HepG2 (cell line): ENCODE measurements around the gene SATB2. TPM values are rescaled to one million over a fixed set of nuclear protein-coding genes. Genes with fewer than 3 reads are reported as not detected.

Experiments
- ATF6 ChIP-seq: sonication (generic); formaldehyde crosslinking; conservative IDR thresholded peaks from 2 replicates; pipeline ENCODE4 v1.4.0; 2020; ENCODE audit warnings: missing genetic modification reagents
- BORCS8-MEF2B ChIP-seq: sonication (generic); formaldehyde crosslinking; IDR thresholded peaks from 2 replicates; pipeline ENCODE4 v1.8.0; 2022; ENCODE audit warnings: mild to moderate bottlenecking, missing genetic modification reagents
- CENPX ChIP-seq: sonication (generic); formaldehyde crosslinking; IDR thresholded peaks from 2 replicates; pipeline ENCODE4 v1.9.0; 2021; ENCODE audit warnings: mild to moderate bottlenecking, missing genetic modification reagents, moderate library complexity
- E2F1 ChIP-seq: sonication (generic); formaldehyde crosslinking; IDR thresholded peaks from 2 replicates; pipeline ENCODE4 v1.5.0; 2020; ENCODE audit warnings: missing genetic modification reagents
- GABPB1 ChIP-seq: IDR thresholded peaks from 2 replicates; pipeline ENCODE4 v1.6.1; 2016; ENCODE audit warnings: mild to moderate bottlenecking, missing genetic modification reagents, moderate library complexity, missing compliant biosample characterization
- GZF1 ChIP-seq: sonication (generic); formaldehyde crosslinking; IDR thresholded peaks from 2 replicates; pipeline ENCODE4 v1.5.1; 2020; ENCODE audit warnings: mild to moderate bottlenecking, missing genetic modification reagents
- MTF2 ChIP-seq: sonication (generic); formaldehyde crosslinking; IDR thresholded peaks from 2 replicates; pipeline ENCODE4 v1.5.0; 2020; ENCODE audit warnings: missing genetic modification reagents, borderline replicate concordance
- ONECUT2 ChIP-seq: sonication (generic); formaldehyde crosslinking; IDR thresholded peaks from 2 replicates; pipeline ENCODE4 v1.4.0; 2020; ENCODE audit warnings: missing genetic modification reagents
- PLRG1 ChIP-seq: fragments of 450-650 bp; conservative IDR thresholded peaks from 2 replicates; pipeline ENCODE4 v1.6.1; 2016
- SIN3A ChIP-seq: IDR thresholded peaks from 2 replicates; pipeline ENCODE4 v1.6.1; 2011; ENCODE audit warnings: low read depth, mild to moderate bottlenecking, control low read depth, low read length, borderline replicate concordance
- TSC22D2 ChIP-seq: sonication (generic); formaldehyde crosslinking; IDR thresholded peaks from 2 replicates; pipeline ENCODE4 v1.5.1; 2020; ENCODE audit warnings: missing genetic modification reagents, mild to moderate bottlenecking, borderline replicate concordance
- ZBTB44 ChIP-seq: sonication (generic); formaldehyde crosslinking; IDR thresholded peaks from 2 replicates; pipeline ENCODE4 v1.4.0; 2020; ENCODE audit warnings: missing genetic modification reagents
- ZFP41 ChIP-seq: sonication (generic); formaldehyde crosslinking; IDR thresholded peaks from 2 replicates; pipeline ENCODE4 v1.4.0; 2020; ENCODE audit warnings: mild to moderate bottlenecking, missing genetic modification reagents, borderline replicate concordance
- ZNF235 ChIP-seq: sonication (generic); formaldehyde crosslinking; IDR thresholded peaks from 2 replicates; pipeline ENCODE4 v1.8.1; 2023; ENCODE audit warnings: mild to moderate bottlenecking, missing genetic modification reagents, borderline replicate concordance
- ZNF543 ChIP-seq: sonication (generic); formaldehyde crosslinking; IDR thresholded peaks from 2 replicates; pipeline ENCODE4 v1.4.0; 2020; ENCODE audit warnings: mild to moderate bottlenecking, missing genetic modification reagents
- ZNF549 ChIP-seq: sonication (generic); formaldehyde crosslinking; IDR thresholded peaks from 2 replicates; pipeline ENCODE4 v1.5.0; 2020; ENCODE audit warnings: missing genetic modification reagents
- ZNF777 ChIP-seq: sonication (generic); formaldehyde crosslinking; IDR thresholded peaks from 2 replicates; pipeline ENCODE4 v1.4.0; 2020; ENCODE audit warnings: missing genetic modification reagents
- polyA plus RNA-seq, 8 experiments: library from polyadenylated mRNA; depleted of rRNA in 3 of 8; stranded (reverse) in 7 of 8; unstranded in 1 of 8; fragments of >200 nt; fragmentation: Illumina TruSeq in 4 of 8; extraction: Trizol in 4 of 8; gene quantifications; 2 replicates each; pipeline versions ENCODE4 v1.2.1 to v1.2.3, GENCODE V29; 2011 to 2016; ENCODE audit warnings: low read depth in 4 of 8, missing spikeins in 1 of 8, mixed read lengths in 1 of 8; ENCODE audit not compliant: insufficient read depth in 1 of 8
- total RNA-seq, 5 experiments: library from RNA; depleted of rRNA; stranded (reverse); fragments of >200 nt; fragmentation: Illumina TruSeq; extraction: Trizol; gene quantifications; 2 replicates each; pipeline ENCODE4 v1.2.3, GENCODE V29; 2016; ENCODE audit warnings: low read depth in 1 of 5
- TF ChIP-seq, protein P1 (sequence below): conservative IDR thresholded peaks from 2 replicates; pipeline ENCODE4 v1.6.1; 2018; ENCODE audit warnings: missing genetic modification reagents
- TF ChIP-seq, protein P2 (sequence below): sonication (generic); formaldehyde crosslinking; IDR thresholded peaks from 2 replicates; pipeline ENCODE4 v1.4.0; 2020; ENCODE audit warnings: missing genetic modification reagents

SATB2 gene
- total and polyA plus RNA-seq, 2 of the 13 experiments (the other 11 are each of a cell fraction or from before 2014, with no cell fraction given): 2.5 to 5.5 TPM

DNA sequence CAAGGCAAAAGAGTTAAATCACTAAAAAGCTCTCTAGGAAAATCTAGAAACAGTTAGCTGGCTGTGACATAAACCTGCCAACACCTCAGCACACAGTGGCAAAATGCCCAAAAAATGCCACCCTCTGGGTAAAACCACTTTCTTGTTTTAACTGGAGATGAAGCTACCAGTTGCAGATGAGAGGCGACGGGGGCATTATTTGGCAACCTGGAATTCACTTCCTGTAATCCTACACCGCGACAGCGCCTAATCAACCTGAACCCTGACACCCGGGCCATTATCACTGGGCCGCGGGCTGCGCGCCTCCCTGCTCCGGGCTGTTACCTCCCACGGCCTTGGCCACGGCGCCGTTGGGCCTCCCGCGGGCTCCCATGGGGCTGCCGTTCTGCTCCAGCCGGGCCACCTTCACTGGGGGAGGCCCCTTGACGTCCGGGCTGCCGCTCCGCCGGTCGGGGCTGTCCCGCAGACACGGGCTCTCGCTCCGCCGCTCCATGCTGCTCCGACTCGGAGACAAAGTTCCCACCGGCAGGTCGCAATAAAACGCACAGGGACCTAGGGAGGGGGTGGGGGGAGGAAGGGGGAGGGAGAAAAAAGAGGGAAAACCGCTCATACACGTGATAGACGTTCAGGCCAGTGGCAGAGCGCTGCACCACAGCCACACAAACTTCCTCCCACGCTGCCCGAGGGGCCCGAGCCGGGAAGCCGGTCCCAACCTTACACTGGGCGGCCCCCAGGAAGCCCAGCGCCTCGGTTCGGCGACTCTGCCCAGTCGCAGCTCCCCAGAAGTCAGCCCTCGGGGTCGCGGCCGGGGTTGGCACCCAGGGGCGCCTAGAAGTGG, 2.0 kb downstream of the SATB2 start (continued):
- TF ChIP-seq SIN3A: no peak
- no peak for TF ChIP-seq CENPX
- peak; percentile 45; the same call in 1 of the 2 replicates for TF ChIP-seq ONECUT2
- no peak for TF ChIP-seq GZF1 (CRISPR knock-in tag)
- TF ChIP-seq GABPB1 (CRISPR knock-in tag): peak; percentile 84
- peak; percentile 89 for TF ChIP-seq ZNF549 (CRISPR knock-in tag)
- no peak for TF ChIP-seq PLRG1
- TF ChIP-seq TSC22D2: no peak
- no peak for TF ChIP-seq ATF6 (CRISPR knock-in tag)
- no peak for TF ChIP-seq ZBTB44 (CRISPR knock-in tag)
- TF ChIP-seq, protein P1, sequence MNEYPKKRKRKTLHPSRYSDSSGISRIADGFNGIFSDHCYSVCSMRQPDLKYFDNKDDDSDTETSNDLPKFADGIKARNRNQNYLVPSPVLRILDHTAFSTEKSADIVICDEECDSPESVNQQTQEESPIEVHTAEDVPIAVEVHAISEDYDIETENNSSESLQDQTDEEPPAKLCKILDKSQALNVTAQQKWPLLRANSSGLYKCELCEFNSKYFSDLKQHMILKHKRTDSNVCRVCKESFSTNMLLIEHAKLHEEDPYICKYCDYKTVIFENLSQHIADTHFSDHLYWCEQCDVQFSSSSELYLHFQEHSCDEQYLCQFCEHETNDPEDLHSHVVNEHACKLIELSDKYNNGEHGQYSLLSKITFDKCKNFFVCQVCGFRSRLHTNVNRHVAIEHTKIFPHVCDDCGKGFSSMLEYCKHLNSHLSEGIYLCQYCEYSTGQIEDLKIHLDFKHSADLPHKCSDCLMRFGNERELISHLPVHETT: peak; percentile 39; the same call in 1 of the 2 replicates
- TF ChIP-seq ZFP41 (CRISPR knock-in tag): no peak
- no peak; the same call in 1 of the 2 replicates for TF ChIP-seq MTF2 (CRISPR knock-in tag)
- peak; percentile 58; the same call in 1 of the 2 replicates for TF ChIP-seq BORCS8-MEF2B
- TF ChIP-seq, protein P2, sequence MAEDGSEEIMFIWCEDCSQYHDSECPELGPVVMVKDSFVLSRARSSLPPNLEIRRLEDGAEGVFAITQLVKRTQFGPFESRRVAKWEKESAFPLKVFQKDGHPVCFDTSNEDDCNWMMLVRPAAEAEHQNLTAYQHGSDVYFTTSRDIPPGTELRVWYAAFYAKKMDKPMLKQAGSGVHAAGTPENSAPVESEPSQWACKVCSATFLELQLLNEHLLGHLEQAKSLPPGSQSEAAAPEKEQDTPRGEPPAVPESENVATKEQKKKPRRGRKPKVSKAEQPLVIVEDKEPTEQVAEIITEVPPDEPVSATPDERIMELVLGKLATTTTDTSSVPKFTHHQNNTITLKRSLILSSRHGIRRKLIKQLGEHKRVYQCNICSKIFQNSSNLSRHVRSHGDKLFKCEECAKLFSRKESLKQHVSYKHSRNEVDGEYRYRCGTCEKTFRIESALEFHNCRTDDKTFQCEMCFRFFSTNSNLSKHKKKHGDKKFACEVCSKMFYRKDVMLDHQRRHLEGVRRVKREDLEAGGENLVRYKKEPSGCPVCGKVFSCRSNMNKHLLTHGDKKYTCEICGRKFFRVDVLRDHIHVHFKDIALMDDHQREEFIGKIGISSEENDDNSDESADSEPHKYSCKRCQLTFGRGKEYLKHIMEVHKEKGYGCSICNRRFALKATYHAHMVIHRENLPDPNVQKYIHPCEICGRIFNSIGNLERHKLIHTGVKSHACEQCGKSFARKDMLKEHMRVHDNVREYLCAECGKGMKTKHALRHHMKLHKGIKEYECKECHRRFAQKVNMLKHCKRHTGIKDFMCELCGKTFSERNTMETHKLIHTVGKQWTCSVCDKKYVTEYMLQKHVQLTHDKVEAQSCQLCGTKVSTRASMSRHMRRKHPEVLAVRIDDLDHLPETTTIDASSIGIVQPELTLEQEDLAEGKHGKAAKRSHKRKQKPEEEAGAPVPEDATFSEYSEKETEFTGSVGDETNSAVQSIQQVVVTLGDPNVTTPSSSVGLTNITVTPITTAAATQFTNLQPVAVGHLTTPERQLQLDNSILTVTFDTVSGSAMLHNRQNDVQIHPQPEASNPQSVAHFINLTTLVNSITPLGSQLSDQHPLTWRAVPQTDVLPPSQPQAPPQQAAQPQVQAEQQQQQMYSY: peak; percentile 54; the same call in 1 of the 2 replicates
- TF ChIP-seq E2F1 (CRISPR knock-in tag): peak; percentile 79
- TF ChIP-seq ZNF235 (CRISPR knock-in tag): no peak
- peak; percentile 62; the same call in 1 of the 2 replicates for TF ChIP-seq ZNF543 (CRISPR knock-in tag)
- TF ChIP-seq ZNF777 (CRISPR knock-in tag): peak; percentile 89
